Measurements from ENCODE around the gene DNAH8.

DNAH8 gene

GRCh38 chr6:39053854-39054576 lies 338.9 kb downstream of the DNAH8 start:
- no peak for DNase-seq (ENCODE audit: low read depth)

DNA sequence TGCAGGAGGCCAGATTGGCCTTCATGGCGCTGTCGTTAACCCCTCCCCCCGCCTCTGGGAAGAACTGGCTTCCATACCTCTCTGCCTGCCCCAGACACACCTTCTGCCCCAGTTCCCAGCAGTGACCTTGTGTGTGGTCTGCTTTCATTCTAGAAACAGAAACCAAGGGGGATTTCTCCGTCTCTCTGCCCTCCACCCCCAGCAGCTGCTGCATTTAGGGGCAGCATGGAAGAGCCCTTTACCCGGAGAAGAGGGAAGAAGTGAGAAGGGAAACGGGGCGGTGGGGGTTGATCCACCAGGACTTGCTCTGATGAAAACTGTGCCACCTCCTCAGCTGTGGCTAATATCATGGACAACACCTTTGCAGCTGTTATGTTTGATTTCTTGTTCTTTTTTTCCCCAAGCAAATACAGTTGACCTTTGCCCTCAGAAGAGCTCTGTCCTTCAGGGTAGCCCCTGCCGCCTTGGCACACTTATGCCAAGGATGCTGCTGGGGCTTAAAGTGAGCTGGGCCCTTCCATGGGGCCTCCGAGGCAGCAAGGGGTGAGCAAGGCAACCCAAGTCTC lies 339.5 kb downstream of the DNAH8 start:
- no peak for DNase-seq (ENCODE audit: low read depth)

- no peak for DNase-seq (ENCODE audit: low read depth)
Observed at GRCh38 chr6:39055661-39056060, 340.6 kb downstream of the DNAH8 start.

GRCh38 chr6:39056191-39056590 lies 341.1 kb downstream of the DNAH8 start:
- DNase-seq (ENCODE audit: low read depth): no peak

- no peak for DNase-seq (ENCODE audit: low read depth)
Observed at GRCh38 chr6:39056681-39057080, 341.6 kb downstream of the DNAH8 start.

GRCh38 chr6:39057251-39058155 lies 342.4 kb downstream of the DNAH8 start:
- no peak for DNase-seq (ENCODE audit: low read depth)

- no peak for DNase-seq (ENCODE audit: low read depth)
Observed at GRCh38 chr6:39058471-39059147, 343.5 kb downstream of the DNAH8 start.

DNA sequence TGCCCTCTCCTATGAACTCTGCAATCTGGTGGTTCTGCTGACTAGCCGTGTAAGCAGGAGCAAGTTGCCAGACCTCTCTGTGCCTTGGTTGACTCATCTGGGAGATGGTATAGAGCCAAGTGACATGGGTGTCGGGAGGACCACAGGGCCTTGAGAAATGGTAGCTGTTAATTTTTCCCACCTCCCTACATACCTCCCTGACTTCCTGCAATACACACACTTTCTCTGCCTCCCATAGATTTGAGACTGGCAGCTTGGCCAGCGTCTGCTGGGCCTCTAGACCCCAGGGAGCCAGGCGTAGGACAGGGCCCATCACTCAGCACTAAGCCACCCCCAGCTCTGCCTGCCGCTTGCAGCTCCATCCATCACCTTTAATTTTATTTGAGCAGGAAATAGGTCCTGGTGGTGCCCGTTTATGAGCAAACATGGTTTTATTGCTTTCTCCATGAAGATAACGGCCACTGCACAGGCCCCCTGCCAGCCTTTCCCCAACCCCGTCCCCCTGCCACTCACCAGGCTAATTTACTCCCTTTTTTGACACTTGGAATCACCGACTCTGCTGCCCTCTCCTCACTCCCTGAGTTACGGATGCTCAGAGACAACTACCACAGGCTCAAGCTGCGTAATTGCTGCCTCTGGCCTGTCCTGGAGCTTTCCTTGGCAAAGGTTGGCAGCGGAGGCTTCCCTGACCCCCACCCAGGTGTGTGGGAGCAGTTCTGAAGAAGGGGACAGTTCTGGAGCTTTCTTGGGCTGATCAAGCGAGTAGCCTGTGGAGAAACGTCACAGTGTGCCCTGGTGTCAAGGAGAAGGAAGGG lies 344.6 kb downstream of the DNAH8 start:
- DNase-seq (ENCODE audit: low read depth): no peak

- DNase-seq (ENCODE audit: low read depth): no peak
Observed at GRCh38 chr6:39060467-39061160, 345.5 kb downstream of the DNAH8 start.

- no peak for DNase-seq (ENCODE audit: low read depth)
Observed at GRCh38 chr6:39061182-39061581, 346.1 kb downstream of the DNAH8 start.

DNA sequence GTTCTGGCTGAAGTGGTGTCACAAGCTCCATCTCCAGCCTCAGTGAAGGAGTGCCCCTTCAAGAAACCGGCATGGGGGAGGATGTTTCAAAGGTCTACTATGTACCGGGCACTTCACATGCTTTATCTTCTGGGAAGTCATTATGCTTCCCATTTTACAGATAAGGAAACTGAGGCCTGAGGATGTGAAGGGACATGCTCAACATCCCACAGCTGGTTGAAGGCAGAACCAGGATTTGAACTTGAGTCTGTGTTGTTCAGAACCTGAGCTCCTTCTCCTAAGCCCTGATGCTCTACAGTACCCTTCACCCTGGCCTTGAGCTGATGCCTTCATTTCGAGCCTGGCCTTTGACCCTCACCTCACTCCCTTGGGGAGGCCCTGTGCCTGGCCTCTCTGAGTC lies 346.5 kb downstream of the DNAH8 start:
- DNase-seq (ENCODE audit: low read depth): no peak

DNA sequence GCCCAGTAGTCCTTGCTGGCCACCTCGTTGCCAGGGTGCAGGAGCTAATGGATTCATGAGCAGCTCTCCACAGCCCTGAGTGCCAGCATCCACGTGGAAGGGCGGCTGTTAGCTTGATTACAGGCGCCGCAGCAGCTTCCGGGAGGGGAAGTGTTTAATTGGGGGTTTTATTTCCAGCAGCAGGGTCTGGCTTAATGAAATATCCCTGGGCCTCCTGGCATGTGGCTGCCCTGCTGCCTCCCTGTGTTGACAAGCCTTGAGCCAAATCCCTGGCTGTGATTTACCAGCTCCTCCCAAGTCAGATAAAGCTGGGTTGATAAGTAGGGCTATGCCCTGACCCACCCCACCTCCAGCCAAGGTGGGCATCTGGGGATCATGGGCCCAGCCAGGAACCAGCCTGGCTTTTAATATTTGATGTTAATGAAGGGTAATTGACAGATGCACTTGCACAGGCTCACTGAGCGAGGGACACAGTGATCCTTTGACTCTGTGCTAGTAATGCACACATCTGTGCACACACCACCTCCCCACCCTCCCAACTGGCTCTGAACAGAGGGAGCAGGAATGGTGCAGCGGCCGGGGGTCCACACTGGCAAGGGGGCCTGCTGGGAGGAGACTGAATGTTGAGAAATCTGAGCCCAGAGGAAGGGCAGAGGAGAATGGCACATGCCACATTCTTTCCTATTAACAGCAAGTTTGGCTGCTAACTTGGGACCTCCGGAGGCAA lies 347.1 kb downstream of the DNAH8 start:
- no peak for DNase-seq (ENCODE audit: low read depth)

DNA sequence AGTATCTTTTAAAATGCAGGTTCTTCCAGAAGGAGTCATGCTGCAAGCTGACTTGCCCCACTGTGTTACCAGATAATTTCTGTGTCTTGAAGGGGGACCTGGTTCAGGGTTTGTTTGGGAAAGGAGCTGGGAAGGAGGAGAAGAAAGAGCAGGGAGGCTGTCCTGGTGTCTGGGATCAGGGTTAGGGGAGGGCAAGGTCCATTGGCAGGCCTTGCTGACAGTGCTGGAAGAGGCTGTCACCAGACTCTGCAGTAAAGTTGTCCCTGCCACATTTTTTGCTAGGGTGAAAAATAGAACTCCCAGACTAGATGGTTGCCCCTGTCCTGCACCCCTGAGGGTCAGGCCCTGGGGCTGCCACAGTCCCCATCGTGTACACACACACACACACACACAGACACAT lies 348.4 kb downstream of the DNAH8 start:
- no peak for DNase-seq (ENCODE audit: low read depth)

GRCh38 chr6:39065561-39065960 lies 350.4 kb downstream of the DNAH8 start:
- no peak for DNase-seq (ENCODE audit: low read depth)

DNA sequence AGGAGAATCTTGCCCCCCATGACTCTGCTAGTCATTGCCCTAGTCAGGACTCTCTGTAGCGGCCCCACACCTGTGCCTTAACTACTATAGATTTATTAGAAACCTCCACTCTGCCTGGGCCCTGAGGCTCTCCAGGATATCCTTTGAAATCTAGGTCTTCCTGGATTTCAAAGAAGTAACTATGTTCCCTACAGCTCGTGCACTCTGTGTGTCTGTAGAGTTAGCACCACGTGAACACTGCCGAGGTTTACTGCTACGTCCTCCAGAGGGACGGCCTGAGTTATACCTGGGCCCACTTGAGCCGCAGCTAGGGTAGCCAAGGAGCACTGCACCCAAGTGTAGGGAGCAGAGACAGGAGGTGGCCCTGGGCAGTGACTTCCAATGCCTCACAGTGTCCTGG lies 353.3 kb downstream of the DNAH8 start:
- no peak for DNase-seq (ENCODE audit: low read depth)

GRCh38 chr6:39072830-39073229 lies 357.7 kb downstream of the DNAH8 start:
- no peak for DNase-seq (ENCODE audit: low read depth)

DNA sequence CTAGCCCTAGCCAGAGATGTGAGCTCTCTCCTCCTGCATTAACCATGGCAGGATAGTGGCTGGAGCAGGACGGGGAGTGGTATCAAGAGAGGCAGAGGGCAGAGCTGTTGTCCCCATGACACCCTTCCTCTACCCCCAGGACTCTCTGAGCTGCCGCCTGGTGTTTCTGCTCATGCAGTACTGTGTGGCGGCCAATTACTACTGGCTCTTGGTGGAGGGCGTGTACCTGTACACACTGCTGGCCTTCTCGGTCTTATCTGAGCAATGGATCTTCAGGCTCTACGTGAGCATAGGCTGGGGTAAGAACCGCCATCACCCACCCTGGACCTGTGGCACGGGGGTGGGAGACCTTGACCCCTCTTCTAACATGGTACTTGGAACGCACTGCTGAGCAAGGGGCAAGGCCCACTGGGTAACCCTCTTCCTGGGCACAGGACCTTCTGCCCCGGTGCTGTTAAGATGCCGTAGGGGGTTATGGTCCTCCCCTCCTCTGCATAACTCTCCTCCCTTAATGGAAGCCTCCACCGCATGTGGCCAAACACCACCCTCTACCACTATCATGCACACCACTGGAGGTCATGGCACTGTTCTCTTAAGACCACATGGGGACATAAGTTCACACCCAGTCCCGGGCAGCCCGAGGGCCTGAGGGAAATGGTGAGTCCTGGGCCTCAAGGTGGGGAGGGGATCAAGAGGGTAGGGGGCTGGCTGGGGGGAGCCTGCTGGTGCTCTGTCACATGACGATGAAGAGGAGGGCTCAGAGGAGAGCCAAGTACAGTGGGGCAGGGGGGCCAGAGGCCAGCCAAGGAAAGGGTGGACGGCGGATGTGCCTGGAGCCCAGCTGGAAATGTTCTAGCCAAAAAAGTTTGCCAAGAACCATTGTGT lies 358.6 kb downstream of the DNAH8 start:
- DNase-seq (ENCODE audit: low read depth): no peak

GRCh38 chr6:39074486-39074885 lies 359.4 kb downstream of the DNAH8 start:
- DNase-seq (ENCODE audit: low read depth): no peak

- no peak for DNase-seq (ENCODE audit: low read depth)
Observed at GRCh38 chr6:39075010-39075686, 360.0 kb downstream of the DNAH8 start.

Data from HS-27A (cell line).